ENCODE data around the gene EXO5.
"Not testable (repeated sequence)": the region's sequence is repeated elsewhere in the genome, so short reads cannot be mapped to it uniquely, and the experiment has no call there.

The EXO5 gene, protein sequence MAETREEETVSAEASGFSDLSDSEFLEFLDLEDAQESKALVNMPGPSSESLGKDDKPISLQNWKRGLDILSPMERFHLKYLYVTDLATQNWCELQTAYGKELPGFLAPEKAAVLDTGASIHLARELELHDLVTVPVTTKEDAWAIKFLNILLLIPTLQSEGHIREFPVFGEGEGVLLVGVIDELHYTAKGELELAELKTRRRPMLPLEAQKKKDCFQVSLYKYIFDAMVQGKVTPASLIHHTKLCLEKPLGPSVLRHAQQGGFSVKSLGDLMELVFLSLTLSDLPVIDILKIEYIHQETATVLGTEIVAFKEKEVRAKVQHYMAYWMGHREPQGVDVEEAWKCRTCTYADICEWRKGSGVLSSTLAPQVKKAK

GRCh38 chr1:40508375-40509341 lies at the start of gene EXO5:
EXO5 (plus strand) TSS chr1:40508767; CDS start chr1:40514545, 5,778 bp downstream.
- DNase-seq: peak; percentile 63 to 94 (median 86)
- intact Hi-C loops (cut with DNase I): no loop called here

DNA sequence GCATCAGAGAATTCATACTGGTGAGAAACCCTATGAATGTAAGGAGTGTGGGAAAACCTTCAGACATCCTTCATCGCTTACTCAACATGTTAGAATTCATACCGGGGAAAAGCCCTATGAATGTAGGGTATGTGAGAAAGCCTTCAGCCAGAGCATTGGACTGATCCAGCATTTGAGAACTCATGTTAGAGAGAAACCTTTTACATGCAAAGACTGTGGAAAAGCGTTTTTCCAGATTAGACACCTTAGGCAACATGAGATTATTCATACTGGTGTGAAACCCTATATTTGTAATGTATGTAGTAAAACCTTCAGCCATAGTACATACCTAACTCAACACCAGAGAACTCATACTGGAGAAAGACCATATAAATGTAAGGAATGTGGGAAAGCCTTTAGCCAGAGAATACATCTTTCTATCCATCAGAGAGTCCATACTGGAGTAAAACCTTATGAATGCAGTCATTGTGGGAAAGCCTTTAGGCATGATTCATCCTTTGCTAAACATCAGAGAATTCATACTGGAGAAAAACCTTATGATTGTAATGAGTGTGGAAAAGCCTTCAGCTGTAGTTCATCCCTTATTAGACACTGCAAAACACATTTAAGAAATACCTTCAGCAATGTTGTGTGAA lies 45.5 kb upstream of the EXO5 start:
- intact Hi-C loops (cut with DNase I): no loop called here
- DNase-seq: no peak

DNA sequence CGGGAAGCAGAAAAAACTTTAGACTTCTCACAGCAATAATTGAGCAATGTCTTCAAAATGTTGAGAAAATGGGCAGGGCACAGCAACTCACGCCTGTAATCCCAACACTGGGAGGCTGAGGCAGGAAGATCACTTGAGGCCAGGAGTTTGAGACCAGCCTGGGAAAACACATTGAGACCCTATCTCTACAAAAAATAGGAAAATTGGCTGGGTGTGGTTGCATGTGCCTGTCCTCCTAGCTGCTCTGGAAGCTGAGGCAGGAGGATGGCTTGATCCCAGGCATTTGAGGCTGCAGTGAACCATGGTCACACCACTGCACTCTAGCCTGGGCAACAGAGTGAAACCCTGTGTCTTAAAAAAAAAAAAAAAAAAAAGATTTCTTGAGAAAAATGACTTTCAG lies 39.2 kb upstream of the EXO5 start:
- no peak for DNase-seq
- intact Hi-C loops (cut with DNase I): no loop called here

DNA sequence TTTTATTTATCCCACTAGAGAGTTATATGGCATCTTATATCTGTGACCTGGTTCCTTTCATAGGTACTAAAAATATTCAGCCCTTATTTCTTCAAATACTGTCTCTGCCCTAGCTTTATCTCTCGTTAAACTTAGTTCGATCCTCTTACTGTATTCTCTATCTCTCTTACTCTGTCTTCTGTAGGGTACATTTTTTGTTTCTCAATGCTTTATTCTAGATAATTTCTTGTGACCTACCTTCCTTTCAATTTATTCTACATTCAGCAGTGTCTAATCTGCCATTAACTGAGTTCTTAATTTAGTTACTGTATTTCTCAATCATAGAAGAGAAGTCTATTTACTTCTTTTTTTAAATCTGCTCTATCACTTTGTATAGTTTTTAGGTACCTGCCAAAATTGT lies 33.3 kb upstream of the EXO5 start:
- intact Hi-C loops (cut with DNase I): no loop called here

GRCh38 chr1:40476924-40477677 lies 31.5 kb upstream of the EXO5 start, which contains the start of gene ZFP69:
ZFP69 (plus strand) TSS chr1:40477290; CDS start chr1:40479362, 2,072 bp downstream.
- DNase-seq: peak in 41 of 42 donors; percentile 17 to 82 (median 68)
- intact Hi-C loops (cut with DNase I): no loop called here

More for the DNA sequence above, 33.3 kb upstream of the EXO5 start:
- DNase-seq: no peak

- peak in 36 of 42 donors; percentile 4 to 56 (median 20) for DNase-seq
- intact Hi-C loops (cut with DNase I): no loop called here
Observed at GRCh38 chr1:40477678-40478053, 30.9 kb upstream of the EXO5 start.

- intact Hi-C loops (cut with DNase I): no loop called here
- peak in 22 of 42 donors; percentile 5 to 56 (median 18) for DNase-seq
Observed at GRCh38 chr1:40478276-40478675, 30.3 kb upstream of the EXO5 start.

DNA sequence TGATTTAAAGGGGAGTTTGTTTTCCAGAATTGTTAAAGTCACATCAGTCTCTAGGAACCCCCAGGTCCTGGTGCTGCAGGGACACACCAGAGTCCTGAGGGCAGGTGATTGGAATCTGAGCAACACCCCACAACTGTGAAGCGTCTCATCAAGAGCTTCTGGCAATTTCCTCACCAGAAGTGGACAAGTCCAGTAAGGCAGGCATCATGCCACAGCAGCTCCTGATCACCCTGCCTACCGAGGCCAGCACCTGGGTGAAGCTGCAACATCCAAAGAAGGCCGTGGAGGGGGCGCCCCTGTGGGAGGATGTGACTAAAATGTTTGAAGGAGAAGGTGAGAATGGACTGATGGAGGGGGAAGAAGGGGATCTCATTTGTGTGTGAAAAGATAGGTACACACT lies 29.4 kb upstream of the EXO5 start:
- peak in 2 of 42 donors; percentile 1 to 7 for DNase-seq
- intact Hi-C loops (cut with DNase I): no loop called here

DNA sequence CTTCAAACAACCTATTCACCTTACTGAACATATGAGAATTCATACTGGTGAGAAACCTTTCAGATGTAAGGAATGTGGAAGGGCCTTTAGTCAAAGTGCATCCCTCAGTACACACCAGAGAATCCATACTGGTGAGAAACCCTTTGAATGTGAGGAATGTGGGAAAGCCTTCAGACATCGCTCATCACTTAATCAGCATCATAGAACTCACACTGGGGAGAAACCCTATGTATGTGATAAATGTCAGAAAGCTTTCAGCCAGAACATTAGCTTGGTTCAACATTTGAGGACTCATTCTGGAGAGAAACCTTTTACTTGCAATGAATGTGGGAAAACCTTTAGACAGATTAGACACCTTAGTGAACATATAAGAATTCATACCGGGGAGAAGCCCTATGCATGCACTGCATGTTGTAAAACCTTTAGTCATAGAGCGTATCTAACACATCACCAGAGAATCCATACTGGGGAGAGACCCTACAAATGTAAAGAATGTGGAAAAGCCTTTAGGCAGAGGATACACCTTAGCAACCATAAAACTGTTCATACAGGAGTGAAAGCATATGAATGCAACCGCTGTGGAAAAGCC lies 13.2 kb upstream of the EXO5 start:
- DNase-seq: no peak
- intact Hi-C loops (cut with DNase I): no loop called here

GRCh38 chr1:40502651-40503050 lies 5.9 kb upstream of the EXO5 start:
- DNase-seq; intact Hi-C loops (cut with DNase I): not testable (repeated sequence)

GRCh38 chr1:40507973-40508372 lies 594 bp upstream of the EXO5 start:
- DNase-seq: no peak
- intact Hi-C loops (cut with DNase I): no loop called here

- no peak for DNase-seq
- intact Hi-C loops (cut with DNase I): no loop called here
Observed at GRCh38 chr1:40519517-40519916, 10.9 kb downstream of the EXO5 start.

DNA sequence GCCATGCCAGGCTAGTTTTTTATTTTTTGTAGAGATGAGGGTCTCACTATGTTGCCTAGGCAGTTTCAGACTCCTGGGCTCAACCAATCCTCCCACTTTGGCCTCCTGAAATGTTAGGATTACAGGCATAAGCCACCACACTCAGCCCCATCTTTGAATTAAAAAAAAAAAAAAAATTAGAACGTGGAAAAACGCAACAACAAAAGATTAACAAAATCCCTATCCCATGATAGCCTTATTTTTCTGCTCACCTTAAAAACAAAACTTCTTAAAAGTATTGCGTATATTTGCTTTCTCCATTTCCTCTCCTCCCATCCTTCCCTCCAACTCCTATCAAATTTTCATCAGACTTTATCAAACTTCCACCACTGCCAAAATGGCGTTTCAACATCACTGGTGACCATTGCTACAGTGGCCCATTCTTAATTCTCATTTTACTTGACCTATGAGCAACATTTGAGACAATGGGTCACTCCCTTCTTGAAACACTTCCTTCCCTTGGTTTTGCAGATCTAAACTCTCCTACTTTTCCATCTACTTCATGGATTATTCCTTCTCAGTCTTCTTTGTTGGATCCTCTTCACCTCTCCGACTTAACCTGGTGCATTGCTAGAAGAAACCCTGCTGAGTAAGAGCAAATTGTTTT lies 22.3 kb downstream of the EXO5 start:
- no peak for DNase-seq
- intact Hi-C loops (cut with DNase I): no loop called here

DNA sequence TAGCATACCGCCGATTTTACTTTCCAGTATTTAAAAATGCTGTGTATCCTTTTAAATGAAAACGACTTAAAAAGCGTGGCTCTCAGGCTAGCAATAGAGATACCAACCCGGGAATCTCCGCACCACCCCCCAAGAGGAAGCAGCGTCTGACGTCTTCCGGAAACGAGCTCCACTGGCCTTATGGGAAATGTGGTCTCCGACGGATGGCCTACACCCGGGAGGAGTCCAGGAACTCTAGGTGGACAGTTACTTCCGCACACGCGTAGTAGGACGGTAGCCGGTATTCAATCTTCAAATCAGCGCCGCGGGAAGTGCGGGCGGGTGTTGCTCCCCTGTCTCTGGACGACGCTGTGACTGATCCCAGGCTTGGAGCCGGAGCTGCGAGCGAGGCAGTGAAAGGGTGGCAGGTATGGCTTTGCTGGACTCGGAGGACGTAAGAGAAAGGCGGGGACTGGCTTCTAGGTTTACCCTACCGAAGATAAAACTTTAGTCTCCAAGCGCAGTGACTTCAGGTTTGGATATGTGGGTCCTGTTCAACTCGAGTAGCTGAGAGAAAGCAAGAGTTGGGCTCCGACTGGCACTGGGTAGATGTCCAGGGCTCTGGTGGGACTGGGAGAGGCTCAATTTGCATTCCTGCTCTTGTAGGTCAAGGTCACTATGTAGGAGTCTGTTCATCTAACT lies 23.0 kb downstream of the EXO5 start, which contains the start of gene ZNF684:
Gene ZNF684 (plus strand): TSS at position 257 of the 681 bp plus-strand sequence. CDS start 1,530 bp downstream, outside the sequence.
- DNase-seq: peak; percentile 81 to 97 (median 92)
- intact Hi-C loops (cut with DNase I): no loop called here

DNA sequence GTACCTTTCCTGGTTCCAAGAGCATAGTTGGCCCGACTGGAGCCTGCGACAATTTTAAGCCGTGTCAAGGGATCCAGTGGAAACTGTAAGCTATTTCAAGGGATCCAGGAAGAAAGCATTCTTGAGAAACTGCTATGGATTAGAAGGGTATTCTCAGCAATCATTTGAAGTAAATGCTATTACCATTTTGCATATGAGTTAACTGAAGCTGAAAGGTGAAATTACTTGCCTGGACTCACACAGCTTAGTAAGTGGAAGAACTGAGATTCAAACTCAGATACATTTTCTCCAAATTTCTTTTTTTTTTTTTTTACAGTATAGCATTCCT lies 23.5 kb downstream of the EXO5 start:
- no peak for DNase-seq
- intact Hi-C loops (cut with DNase I): no loop called here

- DNase-seq: peak in 26 of 42 donors; percentile 7 to 71 (median 39)
- intact Hi-C loops (cut with DNase I): no loop called here
Observed at GRCh38 chr1:40532844-40533424, 24.4 kb downstream of the EXO5 start.

GRCh38 chr1:40534589-40534988 lies 26.0 kb downstream of the EXO5 start:
- DNase-seq: no peak
- intact Hi-C loops (cut with DNase I): no loop called here

Measured in head of caudate nucleus (tissue), 42 donors.